ENCODE results near the gene TIMELESS. TPM values are rescaled to one million over a fixed set of nuclear protein-coding genes. Genes with fewer than 3 reads are reported as not detected.
"Not testable (repeated sequence)": the region's sequence is repeated elsewhere in the genome, so short reads cannot be mapped to it uniquely, and the experiment has no call there.

The TIMELESS gene
- total RNA-seq, 1 experiment from 2014 or later: 21.3 TPM

GRCh38 chr12:56411781-56412639 lies 37.2 kb downstream of the TIMELESS start:
- no peak for DNase-seq (ENCODE audit: low read depth)

DNA sequence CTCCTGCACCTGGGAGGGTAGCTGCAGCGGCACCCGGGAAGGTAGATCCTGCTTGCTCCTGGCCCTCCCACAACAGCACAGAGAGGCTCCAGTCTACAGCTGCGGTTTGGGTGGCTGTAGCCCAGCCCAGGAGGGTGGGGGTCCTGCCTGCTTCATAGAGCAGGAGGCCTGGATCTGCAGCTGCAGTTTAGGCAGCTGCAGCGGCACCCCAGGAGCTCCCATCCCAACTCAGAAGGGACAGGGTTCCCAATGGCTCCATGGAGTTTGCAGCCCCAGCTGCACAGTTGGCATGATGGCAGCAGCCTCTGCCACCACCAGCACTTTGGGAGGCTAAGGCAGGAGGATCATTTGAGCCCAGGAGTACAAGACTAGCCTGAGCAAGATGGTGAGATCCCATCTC lies 38.5 kb downstream of the TIMELESS start:
- DNase-seq (ENCODE audit: low read depth): no peak

- no peak for DNase-seq (ENCODE audit: low read depth)
Observed at GRCh38 chr12:56408799-56409417, 40.3 kb downstream of the TIMELESS start.

- DNase-seq (ENCODE audit: low read depth): not testable (repeated sequence)
Observed at GRCh38 chr12:56404227-56404626, 45.0 kb downstream of the TIMELESS start.

GRCh38 chr12:56401612-56402011 lies 47.6 kb downstream of the TIMELESS start:
- DNase-seq (ENCODE audit: low read depth): not testable (repeated sequence)

DNA sequence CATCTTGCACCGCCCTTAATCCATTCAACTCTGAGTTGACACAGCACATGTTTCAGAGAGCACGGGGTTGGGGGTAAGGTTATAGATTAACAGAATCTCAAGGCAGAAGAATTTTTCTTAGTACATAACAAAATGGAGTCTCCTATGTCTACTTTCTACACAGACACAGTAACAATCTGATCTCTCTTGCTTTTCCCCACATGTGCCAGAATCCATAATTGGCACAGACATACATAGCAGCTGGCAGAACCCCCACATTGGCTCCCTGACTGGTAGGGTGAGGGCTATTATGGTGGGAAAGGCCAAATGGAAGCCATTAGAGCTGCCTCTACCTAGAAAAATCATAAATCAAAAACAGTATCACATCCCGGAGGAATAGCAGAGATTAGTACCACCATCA lies 48.1 kb downstream of the TIMELESS start:
- not testable (repeated sequence) for DNase-seq (ENCODE audit: low read depth)

DNA sequence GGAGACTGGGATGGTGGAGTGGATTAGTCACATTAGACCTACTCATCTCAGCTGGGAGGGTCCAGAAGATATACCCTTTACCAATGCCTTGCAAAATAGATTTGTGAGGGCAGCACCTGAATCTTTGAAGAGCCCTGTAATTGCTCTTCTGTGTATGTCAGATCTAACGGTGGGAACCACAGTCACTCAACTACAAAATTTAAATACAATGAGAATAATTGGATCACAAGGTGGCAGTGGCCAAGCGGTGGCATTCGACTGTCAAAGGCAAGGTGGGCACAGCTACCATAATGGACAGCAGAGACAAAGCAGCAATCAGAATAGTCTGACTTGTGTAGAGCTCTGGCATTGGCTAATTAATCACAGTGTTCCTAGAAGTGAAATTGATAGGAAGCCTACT lies 49.8 kb downstream of the TIMELESS start:
- DNase-seq (ENCODE audit: low read depth): not testable (repeated sequence)

DNA sequence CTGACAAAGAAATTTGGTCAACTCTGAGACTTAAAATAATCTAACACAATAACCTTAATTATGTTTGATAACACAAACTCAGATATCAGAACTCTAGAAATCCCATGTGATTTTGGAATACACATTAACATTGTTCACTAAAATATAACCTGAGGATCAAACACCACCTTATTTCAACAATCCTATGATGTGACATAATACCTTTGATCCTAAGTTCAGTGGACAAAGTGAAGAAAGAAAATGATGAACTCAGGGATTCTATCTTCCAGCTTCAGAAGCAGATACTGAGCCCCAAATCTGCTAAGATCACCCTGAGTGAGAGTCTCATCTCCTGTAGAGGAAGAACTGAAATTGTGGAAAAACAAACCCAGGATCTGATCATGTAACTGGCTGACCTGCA lies 50.9 kb downstream of the TIMELESS start:
- no peak for DNase-seq (ENCODE audit: low read depth)

- no peak for DNase-seq (ENCODE audit: low read depth)
Observed at GRCh38 chr12:56392331-56392730, 56.9 kb downstream of the TIMELESS start.

DNA sequence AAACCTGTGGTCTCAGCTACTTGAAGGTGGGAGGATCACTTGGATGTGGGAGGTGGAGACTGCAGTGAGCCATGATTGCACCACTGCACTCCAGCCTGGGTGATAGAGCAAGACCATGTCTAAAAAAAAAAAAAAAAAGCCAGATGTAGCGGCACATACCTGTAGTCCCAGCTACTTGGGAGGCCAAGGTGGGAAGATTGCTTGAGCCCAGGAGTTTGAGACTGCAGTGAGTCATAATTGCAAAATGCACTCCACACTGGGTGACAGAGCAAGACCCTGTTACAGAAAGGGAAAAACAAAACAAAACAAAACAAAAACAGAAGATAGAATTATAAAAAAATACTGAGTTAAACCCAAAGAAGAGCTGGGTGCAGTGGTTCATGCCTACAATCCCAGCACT lies 57.5 kb downstream of the TIMELESS start:
- no peak for DNase-seq (ENCODE audit: low read depth)

DNA sequence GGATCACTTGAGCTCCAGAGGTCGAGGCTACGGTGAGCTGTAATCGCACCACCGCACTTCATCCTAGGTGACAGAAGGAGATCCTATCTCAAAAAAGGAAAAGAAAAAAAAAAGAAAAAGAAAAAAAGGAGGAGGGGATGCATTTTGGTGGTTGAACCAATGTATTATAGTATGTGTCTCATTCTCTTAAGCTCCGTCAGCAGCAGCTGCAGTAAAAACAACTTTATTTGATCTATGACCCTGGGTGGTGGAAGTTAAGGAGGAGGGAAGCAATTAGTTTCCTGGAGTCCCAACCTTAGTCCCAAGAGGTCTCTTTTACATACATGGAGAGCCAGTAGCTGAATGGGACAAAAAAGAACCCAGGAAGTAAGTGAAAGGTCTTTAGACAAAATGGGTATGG lies 59.8 kb downstream of the TIMELESS start:
- no peak for DNase-seq (ENCODE audit: low read depth)

DNA sequence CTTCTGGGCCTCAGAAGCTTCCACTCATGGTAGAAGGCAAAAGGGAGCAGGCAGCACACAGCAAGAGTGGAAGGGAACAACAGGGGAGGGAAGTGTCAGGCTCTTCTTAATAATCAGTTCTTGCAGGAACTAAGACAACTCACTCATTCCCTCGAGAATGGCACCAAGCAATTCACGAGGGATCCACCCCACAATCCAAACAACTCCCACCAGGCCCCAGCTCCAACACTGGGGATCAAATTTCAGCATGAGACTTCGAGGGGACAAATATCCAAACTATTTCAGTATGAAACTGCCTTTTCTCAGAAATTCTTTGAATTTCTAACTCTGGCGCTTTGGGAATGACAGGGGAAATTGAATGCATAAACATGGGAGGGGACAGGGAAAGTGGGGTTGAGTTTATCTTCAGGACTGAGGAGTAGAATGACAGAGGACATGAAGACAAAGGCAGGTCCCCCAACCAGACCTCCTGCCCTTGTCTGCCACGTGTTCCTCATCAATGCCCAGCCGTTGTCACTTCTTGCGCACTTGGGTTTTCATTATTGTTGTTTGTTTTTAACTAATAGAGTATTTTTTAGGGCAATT lies 62.0 kb downstream of the TIMELESS start:
- no peak for DNase-seq (ENCODE audit: low read depth)

DNA sequence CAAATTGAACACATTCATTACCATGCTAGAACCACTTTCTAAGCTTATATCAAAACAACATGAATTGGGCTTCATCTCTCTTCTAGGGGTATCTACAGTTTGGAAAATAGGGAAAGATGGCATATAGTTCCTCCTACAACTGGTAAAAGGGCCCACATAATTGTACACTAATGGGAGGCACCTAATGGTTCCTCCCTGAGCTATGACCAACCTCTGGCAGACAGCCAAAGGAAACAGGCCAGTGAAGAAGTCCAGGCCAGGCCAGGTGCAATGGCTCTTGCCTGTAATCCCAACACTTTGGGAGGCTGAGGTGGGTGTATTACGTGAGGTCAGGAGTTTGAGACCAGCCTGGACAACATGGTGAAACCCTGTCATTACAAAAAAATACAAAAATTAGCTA lies 63.4 kb downstream of the TIMELESS start:
- DNase-seq (ENCODE audit: low read depth): no peak

DNA sequence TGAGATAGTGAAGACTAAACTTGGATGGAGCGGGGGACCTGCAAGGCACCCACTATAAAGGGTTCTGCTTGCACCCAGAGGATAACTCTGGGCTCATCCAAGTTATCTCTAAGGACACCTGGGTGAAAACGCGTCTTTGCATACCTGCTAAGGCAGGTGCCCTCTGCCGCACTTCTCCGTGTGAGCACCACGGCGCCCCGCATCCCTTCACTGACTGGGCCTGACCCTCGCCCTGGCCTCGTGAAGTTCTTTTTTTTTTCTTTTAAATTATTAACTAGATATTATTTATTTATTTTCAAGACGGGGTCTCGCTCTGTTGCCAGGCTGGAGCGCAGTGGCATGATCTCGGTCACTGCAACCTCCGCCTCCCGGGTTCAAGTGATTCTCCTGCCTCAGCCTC lies 66.6 kb downstream of the TIMELESS start:
- DNase-seq (ENCODE audit: low read depth): no peak

DNA sequence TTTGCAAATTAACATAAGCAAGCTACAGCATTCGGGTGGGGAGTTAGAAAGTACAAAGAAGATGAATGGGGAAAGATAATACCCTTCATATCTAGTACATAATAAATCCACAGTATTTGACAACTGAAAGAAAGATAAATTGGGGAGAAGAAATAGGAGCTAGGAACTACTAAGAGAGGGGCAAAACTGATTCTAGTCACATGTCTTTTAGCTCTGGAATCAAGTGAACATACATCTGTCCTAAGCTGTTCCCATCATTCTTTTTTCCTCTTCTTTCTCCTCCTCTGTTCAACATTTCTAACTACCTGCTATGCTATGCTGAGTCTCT lies 71.3 kb downstream of the TIMELESS start:
- DNase-seq (ENCODE audit: low read depth): no peak

GRCh38 chr12:56377310-56377988 lies 71.8 kb downstream of the TIMELESS start:
- DNase-seq (ENCODE audit: low read depth): peak; percentile 60

DNA sequence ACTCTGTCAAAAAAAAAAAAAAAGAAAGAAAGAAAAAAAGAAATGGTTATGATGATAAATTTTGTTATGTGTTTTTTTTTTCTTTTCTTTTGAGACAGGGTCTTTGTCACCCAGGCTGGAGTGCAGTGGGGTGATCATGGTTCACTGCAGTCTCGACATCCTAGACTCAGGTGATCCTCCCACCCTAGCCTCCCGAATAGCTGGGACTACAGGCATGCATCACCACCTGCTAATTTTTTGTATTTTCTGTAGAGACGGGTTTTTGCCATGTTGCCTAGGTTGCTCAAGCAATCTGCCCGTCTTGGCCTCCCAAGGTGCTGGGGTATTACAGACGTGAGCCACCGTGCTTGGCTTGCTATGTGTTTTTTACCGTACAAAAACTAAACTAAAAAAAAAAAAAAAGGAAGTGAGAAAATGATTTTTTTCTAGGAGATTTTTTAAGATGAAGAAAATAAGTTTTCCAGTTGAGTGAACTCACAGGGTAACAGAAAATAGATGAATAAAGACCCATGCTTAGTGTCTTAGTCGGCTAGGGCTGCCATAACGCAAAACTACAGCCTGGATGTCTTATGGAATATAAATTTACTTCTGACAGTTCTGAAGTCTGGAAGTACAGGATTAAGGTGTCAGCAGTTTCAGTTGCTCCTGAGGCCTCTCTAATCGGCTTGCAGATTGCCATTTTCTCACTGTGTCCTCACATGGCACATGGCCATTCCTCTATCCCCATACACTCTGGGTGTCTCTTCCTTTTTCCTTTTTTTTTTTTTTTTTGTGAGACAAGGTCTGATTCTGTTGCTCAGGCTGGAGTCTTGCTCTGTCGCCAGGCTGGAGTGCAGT lies 73.4 kb downstream of the TIMELESS start:
- no peak for DNase-seq (ENCODE audit: low read depth)

DNA sequence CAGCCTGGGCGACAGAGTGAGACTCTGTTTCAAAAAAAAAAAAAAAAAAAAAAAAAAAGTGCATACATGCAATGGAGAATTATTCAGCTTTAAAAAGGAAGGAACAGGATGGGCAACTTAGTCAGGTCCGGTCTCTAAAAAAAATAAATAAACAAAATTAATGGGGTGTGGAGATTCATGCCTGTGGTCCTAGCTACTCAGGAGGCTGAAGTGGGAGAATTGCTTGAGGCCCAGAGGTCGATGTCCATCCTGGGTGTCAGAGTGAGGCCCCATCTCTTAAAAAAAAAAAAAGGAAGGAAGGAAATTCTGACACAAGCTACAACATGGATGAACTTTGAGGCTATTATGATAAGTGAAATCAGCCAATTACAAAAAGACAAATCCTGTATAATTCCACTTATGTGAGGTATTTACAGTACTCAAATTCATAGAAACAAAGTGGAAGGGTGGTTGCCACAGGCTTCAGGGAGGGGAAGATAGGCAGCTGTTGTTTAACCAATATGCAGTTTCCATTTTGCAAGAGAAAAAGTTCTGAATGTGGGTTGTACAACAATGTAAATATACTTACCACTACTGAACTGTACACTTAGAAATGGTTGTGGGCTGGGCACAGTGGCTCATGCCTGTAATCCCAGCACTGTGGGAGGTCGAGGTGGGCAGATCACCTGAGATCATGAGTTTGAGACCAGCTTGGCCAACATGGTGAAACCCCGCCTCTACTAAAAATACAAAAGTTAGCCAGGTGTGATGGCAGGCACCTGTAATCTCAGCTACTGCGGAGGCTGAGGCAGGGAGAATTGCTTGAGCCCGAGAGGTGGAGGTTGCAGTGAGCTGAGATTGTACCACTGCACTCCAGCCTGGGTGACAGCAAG lies 74.3 kb downstream of the TIMELESS start:
- DNase-seq (ENCODE audit: low read depth): no peak

- no peak for DNase-seq (ENCODE audit: low read depth)
Observed at GRCh38 chr12:56373515-56373914, 75.7 kb downstream of the TIMELESS start.

- DNase-seq (ENCODE audit: low read depth): no peak
Observed at GRCh38 chr12:56366948-56367347, 82.3 kb downstream of the TIMELESS start.
